ENCODE measurements around the gene ZNF280B. TPM values are rescaled to one million over a fixed set of nuclear protein-coding genes. Genes with fewer than 3 reads are reported as not detected.

The ZNF280B gene
- polyA plus RNA-seq, 1 of the 3 experiments (the other 2 are of a cell fraction) = 0.82 TPM

- H3K27me3 ChIP-seq (ENCODE audit: insufficient read depth) = peaks cover 1% of the 10 kb centered on the region; the same call in 1 of the 2 replicates
- 66% methylated on average over 5 of the region's 5 CpGs for WGBS (ENCODE audit: low lambda C conversion rate)
- no peak overlapping the region for H3K27ac ChIP-seq (ENCODE audit: low read depth in 2 of 2, low read length in 1 of 2)
- no peaks in the 10 kb centered on the region for H3K4me1 ChIP-seq (ENCODE audit: control insufficient read depth in 1 of 2, insufficient read depth in 2 of 2, low read depth in 1 of 2, low read length in 1 of 2)
- H3K9ac ChIP-seq = no peak overlapping the region
- H3K36me3 ChIP-seq (replicated peaks in 1 of 2; ENCODE audit: control insufficient read depth in 1 of 2, insufficient read depth in 2 of 2, low read length in 1 of 2) = no peaks in the 10 kb centered on the region
- no peak overlapping the region; the same call in 1 of the 2 replicates for H2AFZ ChIP-seq (ENCODE audit: low read depth)
- no peaks in the 10 kb centered on the region for H3K79me2 ChIP-seq (ENCODE audit: insufficient read depth)
- TF ChIP-seq JUND (IDR thresholded peaks at IDR 0.05) (no peak), FOXJ3 (CRISPR knock-in tag; IDR thresholded peaks at IDR 0.05) (no peak), IRF3 (IDR thresholded peaks at IDR 0.05; ENCODE audit: low read depth, low read length) (no peak), RAD21 (IDR thresholded peaks at IDR 0.05; ENCODE audit: low read length) (no peak), GATA2 (CRISPR knock-in tag; IDR thresholded peaks at IDR 0.05) (no peak), TEAD4 (IDR thresholded peaks at IDR 0.05; ENCODE audit: borderline replicate concordance, insufficient read depth) (no peak), SMC3 (IDR thresholded peaks at IDR 0.05; ENCODE audit: low read depth, low read length) (no peak), TAF1 (IDR thresholded peaks at IDR 0.05; ENCODE audit: borderline replicate concordance, low read depth, low read length) (no peak), MEF2A (IDR thresholded peaks at IDR 0.05; ENCODE audit: borderline replicate concordance, low read depth) (no peak), CTCF (IDR thresholded peaks at IDR 0.05) (no peak), MXI1 (IDR thresholded peaks at IDR 0.05; ENCODE audit: low read depth, low read length) (no peak)
- H3F3A ChIP-seq (replicated peaks; ENCODE audit: insufficient read depth) = no peaks in the 10 kb centered on the region
- H3K9me3 ChIP-seq = no peaks in the 10 kb centered on the region
- H3K9me2 ChIP-seq = no peaks in the 10 kb centered on the region
- ChIA-PET CTCF (interaction anchor here (0.8 to 1.9 kb wide), 2 partner anchors 11 to 57 kb away, joined by 3 to 21 read pairs; partner anchors contain the start of gene ZNF280B), POLR2A (interaction anchor here (0.6 kb wide), 1 partner anchor 24 kb away, joined by 3 read pairs; no protein-coding TSS in a partner anchor)
- no peak overlapping the region for H3K4me3 ChIP-seq (ENCODE audit: low read depth in 2 of 2, low read length in 1 of 2)
- no peak overlapping the region for H3K4me2 ChIP-seq
- DNase-seq = no peak
- H4K20me1 ChIP-seq (ENCODE audit: insufficient read depth) = no peaks in the 10 kb centered on the region
Observed at GRCh38 chr22:22519591-22519990, 11.0 kb upstream of the ZNF280B start.

GRCh38 chr22:22516992-22517391 lies 8.4 kb upstream of the ZNF280B start:
- WGBS (ENCODE audit: low lambda C conversion rate) = 34% methylated on average over 4 of the region's 4 CpGs
- TF ChIP-seq RCOR1 (IDR thresholded peaks at IDR 0.05; ENCODE audit: low read length) = no peak
- TF ChIP-seq SIN3A (IDR thresholded peaks at IDR 0.05; ENCODE audit: borderline replicate concordance, low read depth, low read length) = no peak
- TF ChIP-seq NFIC (IDR thresholded peaks at IDR 0.05; ENCODE audit: borderline replicate concordance) = no peak
- no peak for TF ChIP-seq SMC3 (IDR thresholded peaks at IDR 0.05; ENCODE audit: low read depth, low read length)
- no peak for TF ChIP-seq PBX3 (IDR thresholded peaks at IDR 0.05)
- TF ChIP-seq FOXJ3 (CRISPR knock-in tag; IDR thresholded peaks at IDR 0.05) = no peak
- no peak for TF ChIP-seq CHD2 (IDR thresholded peaks at IDR 0.05; ENCODE audit: low read length, partially characterized antibody)
- no peak for TF ChIP-seq JUND (IDR thresholded peaks at IDR 0.05)
- TF ChIP-seq EP300 (IDR thresholded peaks at IDR 0.05; ENCODE audit: borderline replicate concordance in 1 of 2, low read depth in 1 of 2, low read length in 1 of 2) = no peak
- TF ChIP-seq RXRA (IDR thresholded peaks at IDR 0.05; ENCODE audit: borderline replicate concordance, low read depth) = no peak
- TF ChIP-seq FOSL2 (IDR thresholded peaks at IDR 0.05; ENCODE audit: borderline replicate concordance, low read depth) = no peak
- no peak for TF ChIP-seq IRF3 (IDR thresholded peaks at IDR 0.05; ENCODE audit: low read depth, low read length)
- no peak for TF ChIP-seq GATA2 (CRISPR knock-in tag; IDR thresholded peaks at IDR 0.05)
- TF ChIP-seq POLR2AphosphoS5 (IDR thresholded peaks at IDR 0.05; ENCODE audit: low read depth, low read length) = no peak
- TF ChIP-seq EZH2phosphoT487 (IDR thresholded peaks at IDR 0.05; ENCODE audit: borderline replicate concordance, low read depth) = no peak

More at GRCh38 chr22:22516992-22517391, 8.4 kb upstream of the ZNF280B start:
- DNase-seq = no peak
- H3K9me2 ChIP-seq = no peaks in the 10 kb centered on the region
- no peak overlapping the region for H3K27ac ChIP-seq (ENCODE audit: low read depth in 2 of 2, low read length in 1 of 2)
- no peaks in the 10 kb centered on the region for H3F3A ChIP-seq (replicated peaks; ENCODE audit: insufficient read depth)
- no peak overlapping the region for H3K9ac ChIP-seq
- H3K36me3 ChIP-seq (replicated peaks in 1 of 2; ENCODE audit: control insufficient read depth in 1 of 2, insufficient read depth in 2 of 2, low read length in 1 of 2) = no peaks in the 10 kb centered on the region
- H3K4me2 ChIP-seq = no peak overlapping the region
- CTCF ChIA-PET = interaction anchor here (1.1 kb wide), 1 partner anchor 54 kb away, joined by 3 read pairs; no protein-coding TSS in a partner anchor
- POLR2A ChIA-PET = no interaction called here
- no peaks in the 10 kb centered on the region for H3K79me2 ChIP-seq (ENCODE audit: insufficient read depth)
- no peaks in the 10 kb centered on the region for H4K20me1 ChIP-seq (ENCODE audit: insufficient read depth)
- H3K9me3 ChIP-seq = no peaks in the 10 kb centered on the region
- no peaks in the 10 kb centered on the region; the same call in 1 of the 2 replicates for H3K27me3 ChIP-seq (ENCODE audit: insufficient read depth)
- no peak overlapping the region for H2AFZ ChIP-seq (ENCODE audit: low read depth)
- no peaks in the 10 kb centered on the region for H3K4me1 ChIP-seq (ENCODE audit: control insufficient read depth in 1 of 2, insufficient read depth in 2 of 2, low read depth in 1 of 2, low read length in 1 of 2)
- no peak overlapping the region for H3K4me3 ChIP-seq (ENCODE audit: low read depth in 2 of 2, low read length in 1 of 2)

Measured in SK-N-SH (cell line).